K562 (cell line): ENCODE data around the gene ATXN7L1.

Experiments
- BACH1 ChIP-seq: fragments of 200-800 bp; sonication (Bioruptor generic); IDR thresholded peaks from 2 replicates; pipeline ENCODE4 v1.6.1; 2016; ENCODE audit warnings: missing genetic modification characterization, missing compliant biosample characterization
- CREM ChIP-seq: IDR thresholded peaks from 2 replicates; pipeline ENCODE4 v1.6.1; 2014; ENCODE audit warnings: antibody characterized with exemption, low read depth
- KDM5B ChIP-seq: fragments of 200-600 bp; sonication (generic); IDR thresholded peaks from 2 replicates; pipeline ENCODE4 v1.6.1; 2012; ENCODE audit warnings: low read depth, mild to moderate bottlenecking, moderate library complexity, low read length, control low read depth, inconsistent platforms; ENCODE audit not compliant: insufficient replicate concordance
- MAZ ChIP-seq, 2 experiments: fragments of 450-650 bp in 1 of 2; sonication (generic) in 1 of 2; formaldehyde crosslinking; IDR thresholded peaks in 1 of 2; conservative IDR thresholded peaks in 1 of 2; 2 replicates each; pipeline versions ENCODE4 v1.4.0 to v1.5.0; 2020; ENCODE audit warnings: mild to moderate bottlenecking in 1 of 2, missing genetic modification reagents in 1 of 2

DNA sequence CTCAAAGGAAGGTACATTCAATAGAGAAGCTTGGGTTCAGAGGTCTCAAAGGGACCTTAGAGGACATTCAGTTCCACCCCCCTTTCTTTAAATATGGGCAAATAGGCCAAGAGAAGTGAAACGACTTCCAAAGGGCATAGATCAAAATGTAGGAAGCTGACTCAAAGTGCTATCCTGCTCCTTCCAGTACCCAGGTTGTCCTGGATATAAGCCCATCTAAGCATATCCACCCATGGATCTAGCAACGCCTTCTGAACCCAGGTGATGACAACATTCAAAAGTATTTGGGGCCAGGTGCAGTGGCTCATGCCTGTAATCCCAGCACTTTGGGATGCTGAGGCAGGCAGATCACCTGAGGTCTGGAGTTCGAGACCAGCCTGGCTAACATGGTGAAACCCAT is 5.3 kb downstream of the ATXN7L1 start:
- TF ChIP-seq CREM: no peak
- TF ChIP-seq KDM5B: no peak
- no peak for TF ChIP-seq MAZ (CRISPR knock-in tag; conservative IDR thresholded peaks at IDR 0.05 in 1 of 2, IDR thresholded peaks at IDR 0.05 in 1 of 2)
- no peak for TF ChIP-seq BACH1 (tag)
